HG02840 (cell line): ENCODE measurements around the gene CELF5.
"Not testable (repeated sequence)": the region's sequence is repeated elsewhere in the genome, so short reads cannot be mapped to it uniquely, and the experiment has no call there.

Experiments
- ATAC-seq: cut with Tn5 transposase; IDR thresholded peaks from one replicate; pipeline ENCODE4 v1.9.1; 2021; ENCODE audit warnings: mild to moderate bottlenecking, moderate library complexity, moderate number of reproducible peaks; ENCODE audit not compliant: unreplicated experiment, low FRiP score

The CELF5 gene

GRCh38 chr19:3314962-3315675 is 90.7 kb downstream of the CELF5 start:
- no peak for ATAC-seq

GRCh38 chr19:3315676-3315973 is 91.2 kb downstream of the CELF5 start:
- no peak for ATAC-seq

- ATAC-seq, result no peak
These were observed 91.7 kb downstream of the CELF5 start for GRCh38 chr19:3316132-3316648.

- ATAC-seq, result no peak
These were observed 92.3 kb downstream of the CELF5 start for GRCh38 chr19:3316659-3317207.

- no peak for ATAC-seq
These were observed 95.3 kb downstream of the CELF5 start for GRCh38 chr19:3319643-3320353.

- no peak for ATAC-seq
These were observed 95.9 kb downstream of the CELF5 start for GRCh38 chr19:3320354-3320670.

GRCh38 chr19:3320853-3321252 is 96.4 kb downstream of the CELF5 start:
- no peak for ATAC-seq

GRCh38 chr19:3321696-3322095 is 97.2 kb downstream of the CELF5 start:
- ATAC-seq, result no peak

- no peak for ATAC-seq
These were observed 97.9 kb downstream of the CELF5 start for GRCh38 chr19:3322199-3322978.

- no peak for ATAC-seq
These were observed 98.6 kb downstream of the CELF5 start for GRCh38 chr19:3323026-3323425.

- ATAC-seq, result no peak
These were observed 99.2 kb downstream of the CELF5 start for GRCh38 chr19:3323658-3324057.

- no peak for ATAC-seq
These were observed 100.0 kb downstream of the CELF5 start for GRCh38 chr19:3324405-3324856.

- ATAC-seq, result no peak
These were observed 101.0 kb downstream of the CELF5 start for GRCh38 chr19:3325451-3325850.

- ATAC-seq, result no peak
These were observed 104.3 kb downstream of the CELF5 start for GRCh38 chr19:3328743-3329142.

- ATAC-seq, result no peak
These were observed 105.6 kb downstream of the CELF5 start for GRCh38 chr19:3330047-3330446.

GRCh38 chr19:3332232-3332631 is 107.8 kb downstream of the CELF5 start:
- ATAC-seq, result not testable (repeated sequence)

- ATAC-seq, result no peak
These were observed 108.6 kb downstream of the CELF5 start for GRCh38 chr19:3333020-3333583.

GRCh38 chr19:3333662-3334061 is 109.2 kb downstream of the CELF5 start:
- no peak for ATAC-seq

- ATAC-seq, result not testable (repeated sequence)
These were observed 110.4 kb downstream of the CELF5 start for GRCh38 chr19:3334749-3335430.
